Measurements from ENCODE around the gene MAN1C1. TPM values are rescaled to one million over a fixed set of nuclear protein-coding genes. Genes with fewer than 3 reads are reported as not detected.

The MAN1C1 gene
- total and polyA plus RNA-seq, 2 donors (not counting 1 experiment from before 2014, with no cell fraction given) = 17.7 to 51.4 TPM

DNA sequence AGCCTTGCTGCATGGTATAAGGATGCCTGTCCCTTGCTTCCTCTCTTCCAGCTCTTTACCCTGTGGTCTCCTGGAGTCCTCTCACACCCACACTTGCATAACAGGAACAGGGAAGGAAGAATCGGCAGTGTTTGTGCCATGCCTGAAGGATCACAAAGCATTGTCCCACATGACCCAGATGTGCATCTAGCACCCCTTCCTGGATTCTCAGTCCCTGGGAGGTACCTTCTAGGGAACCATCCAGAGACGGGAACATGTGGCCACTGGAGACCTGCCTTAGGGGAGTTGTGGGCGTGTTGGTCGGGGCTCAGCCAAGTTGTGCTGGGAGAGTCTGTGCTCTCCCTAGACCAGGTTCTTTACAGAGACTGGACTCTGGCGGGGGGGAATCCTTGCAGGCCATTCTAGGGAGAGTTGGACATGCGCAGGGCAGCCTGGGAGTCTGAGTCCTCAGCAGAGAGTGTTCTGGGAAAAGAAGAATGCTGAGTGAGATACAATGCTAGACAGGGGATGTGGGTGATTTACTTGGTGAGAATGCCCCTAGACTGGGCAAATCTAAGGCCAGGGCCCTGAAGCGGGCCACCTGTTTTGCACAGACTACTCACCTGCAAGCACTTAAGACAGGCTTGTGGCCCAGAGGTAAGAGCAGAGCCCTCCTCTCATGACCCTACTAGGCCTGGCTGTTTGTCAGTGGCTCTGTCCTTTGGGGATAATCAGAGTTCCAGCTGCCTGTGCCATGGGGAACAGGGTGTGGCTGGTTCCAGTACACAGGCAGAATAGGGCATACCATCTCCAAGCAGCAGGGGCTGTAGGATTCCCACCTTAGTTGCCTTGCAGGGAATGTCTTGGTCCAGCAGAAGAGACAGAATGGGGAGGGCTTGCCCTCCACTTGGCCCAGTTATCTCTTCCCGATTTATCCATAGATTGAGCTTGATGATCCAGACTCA lies 89.8 kb downstream of the MAN1C1 start:
- Histone ChIP-seq H3K27me3 (ENCODE audit: control insufficient read depth, insufficient read depth, low read length) (no peaks in the 10 kb centered on the region), H3K27ac (ENCODE audit: insufficient read depth, low read length) (no peak overlapping the region), H3K36me3 (ENCODE audit: control insufficient read depth, insufficient read depth, low read length) (no peaks in the 10 kb centered on the region), H3K79me2 (ENCODE audit: control insufficient read depth, insufficient read depth, low read length) (no peaks in the 10 kb centered on the region), H3K9me3 (ENCODE audit: control insufficient read depth, insufficient read depth, low read depth, low read length) (no peaks in the 10 kb centered on the region), H4K20me1 (ENCODE audit: control insufficient read depth, extremely low read depth, insufficient read depth, low read length) (no peaks in the 10 kb centered on the region), H3K4me3 (replicated peaks in 1 of 4; ENCODE audit: control extremely low read depth in 1 of 4, insufficient read depth in 1 of 4, low read depth in 3 of 4, low read length in 4 of 4) (no peak overlapping the region), H2AFZ (ENCODE audit: low read length) (no peak overlapping the region), H3K4me2 (ENCODE audit: extremely low read depth, insufficient read depth, low read length) (no peak overlapping the region), H3K4me1 (ENCODE audit: control insufficient read depth, extremely low read depth, insufficient read depth, low read length) (peaks cover 24% of the 10 kb centered on the region), H3K9ac (ENCODE audit: insufficient read depth, low read length) (no peak overlapping the region)
- no peak for DNase-seq (ENCODE audit: low read depth in 2 of 2)
- TF ChIP-seq, protein P1, sequence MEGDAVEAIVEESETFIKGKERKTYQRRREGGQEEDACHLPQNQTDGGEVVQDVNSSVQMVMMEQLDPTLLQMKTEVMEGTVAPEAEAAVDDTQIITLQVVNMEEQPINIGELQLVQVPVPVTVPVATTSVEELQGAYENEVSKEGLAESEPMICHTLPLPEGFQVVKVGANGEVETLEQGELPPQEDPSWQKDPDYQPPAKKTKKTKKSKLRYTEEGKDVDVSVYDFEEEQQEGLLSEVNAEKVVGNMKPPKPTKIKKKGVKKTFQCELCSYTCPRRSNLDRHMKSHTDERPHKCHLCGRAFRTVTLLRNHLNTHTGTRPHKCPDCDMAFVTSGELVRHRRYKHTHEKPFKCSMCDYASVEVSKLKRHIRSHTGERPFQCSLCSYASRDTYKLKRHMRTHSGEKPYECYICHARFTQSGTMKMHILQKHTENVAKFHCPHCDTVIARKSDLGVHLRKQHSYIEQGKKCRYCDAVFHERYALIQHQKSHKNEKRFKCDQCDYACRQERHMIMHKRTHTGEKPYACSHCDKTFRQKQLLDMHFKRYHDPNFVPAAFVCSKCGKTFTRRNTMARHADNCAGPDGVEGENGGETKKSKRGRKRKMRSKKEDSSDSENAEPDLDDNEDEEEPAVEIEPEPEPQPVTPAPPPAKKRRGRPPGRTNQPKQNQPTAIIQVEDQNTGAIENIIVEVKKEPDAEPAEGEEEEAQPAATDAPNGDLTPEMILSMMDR (conservative IDR thresholded peaks at IDR 0.05 in 1 of 2, IDR thresholded peaks at IDR 0.05 in 1 of 2; ENCODE audit: low read depth in 1 of 2, low read length in 2 of 2) = no peak
- no peak for TF ChIP-seq EZH2 (IDR thresholded peaks at IDR 0.05; ENCODE audit: low read length, missing control alignments)

DNA sequence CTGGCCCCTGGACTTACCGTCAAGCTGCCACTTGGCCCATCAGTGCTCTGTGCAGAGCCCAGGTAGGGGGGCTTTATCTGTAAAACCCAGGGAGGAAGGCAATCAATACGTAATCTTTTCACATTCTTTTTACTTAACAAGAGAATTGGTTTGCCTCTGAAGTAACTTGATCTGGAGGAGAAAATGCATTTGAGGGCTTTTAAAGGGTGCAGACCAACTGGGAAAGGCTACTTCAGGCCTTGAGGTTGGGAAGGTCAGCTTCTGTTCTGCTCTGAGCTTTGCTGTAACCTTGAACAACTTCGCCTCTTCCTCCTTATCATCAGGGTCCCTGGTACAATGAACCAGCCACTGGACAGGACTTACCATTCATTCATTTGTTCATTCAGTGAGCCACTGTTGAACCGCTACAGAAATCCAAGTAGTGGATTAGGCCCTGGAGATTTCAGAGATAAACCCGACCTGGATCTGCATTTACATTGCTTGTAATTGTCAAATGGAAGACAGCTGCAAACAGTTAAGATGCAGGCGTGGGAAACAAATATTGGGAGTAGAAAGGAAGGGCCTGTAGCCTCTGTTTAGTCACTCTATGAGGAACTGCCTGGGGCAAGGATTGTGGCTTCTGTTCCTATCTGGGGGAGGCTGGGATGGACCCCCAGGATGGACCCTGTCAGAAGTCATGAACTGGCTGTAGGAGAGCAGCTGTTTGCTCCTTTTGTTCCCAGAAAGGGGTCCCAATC lies 90.9 kb downstream of the MAN1C1 start:
- H3K9ac ChIP-seq (ENCODE audit: insufficient read depth, low read length) = no peak overlapping the region
- no peaks in the 10 kb centered on the region for H3K36me3 ChIP-seq (ENCODE audit: control insufficient read depth, insufficient read depth, low read length)
- H3K9me3 ChIP-seq (ENCODE audit: control insufficient read depth, insufficient read depth, low read depth, low read length) = no peaks in the 10 kb centered on the region
- H3K4me1 ChIP-seq (ENCODE audit: control insufficient read depth, extremely low read depth, insufficient read depth, low read length) = peaks cover 21% of the 10 kb centered on the region
- DNase-seq (ENCODE audit: low read depth in 2 of 2) = no peak
- H2AFZ ChIP-seq (ENCODE audit: low read length) = no peak overlapping the region
- H3K4me2 ChIP-seq (ENCODE audit: extremely low read depth, insufficient read depth, low read length) = no peak overlapping the region
- H3K27ac ChIP-seq (ENCODE audit: insufficient read depth, low read length) = peak overlapping the region; percentile 70
- TF ChIP-seq, protein P1 (conservative IDR thresholded peaks at IDR 0.05 in 1 of 2, IDR thresholded peaks at IDR 0.05 in 1 of 2; ENCODE audit: low read depth in 1 of 2, low read length in 2 of 2) = no peak
- no peak for TF ChIP-seq EZH2 (IDR thresholded peaks at IDR 0.05; ENCODE audit: low read length, missing control alignments)
- no peaks in the 10 kb centered on the region for H3K27me3 ChIP-seq (ENCODE audit: control insufficient read depth, insufficient read depth, low read length)
- H4K20me1 ChIP-seq (ENCODE audit: control insufficient read depth, extremely low read depth, insufficient read depth, low read length) = no peaks in the 10 kb centered on the region
- no peak overlapping the region for H3K4me3 ChIP-seq (replicated peaks in 1 of 4; ENCODE audit: control extremely low read depth in 1 of 4, insufficient read depth in 1 of 4, low read depth in 3 of 4, low read length in 4 of 4)
- H3K79me2 ChIP-seq (ENCODE audit: control insufficient read depth, insufficient read depth, low read length) = no peaks in the 10 kb centered on the region

All from fibroblast of lung (primary cell).